OCI-LY7 (cell line): ENCODE data around the gene APOO. TPM values are rescaled to one million over a fixed set of nuclear protein-coding genes. Genes with fewer than 3 reads are reported as not detected.
A peak's percentile ranks its signal among the peaks of the same experiment; 100 is the strongest.

Experiments used
- BruUV-seq: library from RNA; stranded (reverse); fragments of 400-500 nt; replicated peaks from 2 replicates; lab custom pipeline; 2021; lab: Mats Ljungman, UMichigan
- CTCF ChIA-PET: fragments of 300-600 bp; sonication (Branson Sonifier 250); formaldehyde crosslinking; loops from one replicate; lab custom pipeline; 2022; ENCODE audit warnings: antibody characterized with exemption; ENCODE audit not compliant: unreplicated experiment; lab: Charles Lee
- POLR2A ChIA-PET: fragments of 300-600 bp; sonication (Branson Sonifier 250); formaldehyde crosslinking; loops from one replicate; lab custom pipeline; 2022; ENCODE audit warnings: antibody characterized with exemption; lab: Charles Lee
- DNase-seq: peaks from one replicate; pipeline ENCODE4 v3.0.0-alpha.2; 2015; ENCODE audit warnings: low spot score
- H2AFZ ChIP-seq: fragments of 200-600 bp; sonication (generic), shearing (Covaris generic); 2 replicates; pipeline ENCODE4 v1.6.1; 2014; ENCODE audit warnings: mild to moderate bottlenecking, antibody characterized with exemption, low read length, moderate library complexity
- H3K27ac ChIP-seq: fragments of 200-600 bp; sonication (generic); 2 replicates; pipeline ENCODE4 v1.5.1; 2014; ENCODE audit warnings: mixed run types, low read depth, mild to moderate bottlenecking, moderate library complexity, low read length, inconsistent platforms; ENCODE audit not compliant: poor library complexity, severe bottlenecking
- H3K36me3 ChIP-seq: fragments of 200-600 bp; sonication (generic); 2 replicates; pipeline ENCODE4 v1.6.1; 2014; ENCODE audit warnings: mild to moderate bottlenecking, antibody characterized with exemption, low read length, moderate library complexity, mixed read lengths; ENCODE audit not compliant: insufficient read depth
- H3K4me1 ChIP-seq: fragments of 200-600 bp; sonication (generic); 2 replicates; pipeline ENCODE4 v1.5.1; 2014; ENCODE audit warnings: mild to moderate bottlenecking, low read length; ENCODE audit not compliant: insufficient read depth, poor library complexity, severe bottlenecking
- H3K4me2 ChIP-seq: fragments of 200-600 bp; sonication (generic); 2 replicates; pipeline ENCODE4 v1.6.1; 2014; ENCODE audit warnings: mild to moderate bottlenecking, low read length
- H3K4me3 ChIP-seq: fragments of 200-600 bp; sonication (generic); 2 replicates; pipeline ENCODE4 v1.5.1; 2014; ENCODE audit warnings: mild to moderate bottlenecking, low read depth, low read length; ENCODE audit not compliant: poor library complexity, severe bottlenecking
- H3K79me2 ChIP-seq: fragments of 200-600 bp; sonication (generic); 2 replicates; pipeline ENCODE4 v1.6.1; 2016; ENCODE audit warnings: low read depth, mild to moderate bottlenecking, low read length, moderate library complexity, mixed read lengths; ENCODE audit not compliant: insufficient read depth
- H3K9me2 ChIP-seq: fragments of 200-600 bp; sonication (generic); 2 replicates; pipeline ENCODE4 v1.6.1; 2016; ENCODE audit warnings: mild to moderate bottlenecking, low read length, mixed read lengths; ENCODE audit not compliant: insufficient read depth
- H3K9me3 ChIP-seq: fragments of 200-600 bp; sonication (generic); 2 replicates; pipeline ENCODE4 v1.6.1; 2014; ENCODE audit warnings: mild to moderate bottlenecking, mixed run types, low read length, mixed read lengths
- H4K20me1 ChIP-seq: fragments of 200-600 bp; sonication (generic); 2 replicates; pipeline ENCODE4 v1.6.1; 2014; ENCODE audit warnings: mild to moderate bottlenecking, antibody characterized with exemption, low read length, moderate library complexity, mixed read lengths; ENCODE audit not compliant: insufficient read depth
- CTCF ChIP-seq: fragments of 200-600 bp; sonication (generic); conservative IDR thresholded peaks from 2 replicates; pipeline ENCODE4 v1.5.1; 2014; ENCODE audit warnings: mild to moderate bottlenecking, antibody characterized with exemption, low read length, moderate library complexity, mixed read lengths
- EZH2phosphoT487 ChIP-seq: fragments of 200-600 bp; sonication (generic); IDR thresholded peaks from 2 replicates; pipeline ENCODE4 v1.6.1; 2018; ENCODE audit warnings: low read depth, borderline replicate concordance, mild to moderate bottlenecking, mixed run types, antibody characterized with exemption, low read length, moderate library complexity, mixed read lengths
- intact Hi-C: fragments of 100-400 bp; cut with micrococcal nuclease; formaldehyde crosslinking; loops from one replicate; pipeline ENCODE4 v1.10.0; 2022; ENCODE audit not compliant: unreplicated experiment
- total RNA-seq, 2 experiments: library from RNA; depleted of rRNA in 1 of 2; stranded (reverse); fragments of >200 nt in 1 of 2; shearing (Covaris generic) in 1 of 2; gene quantifications; 2 replicates each; pipeline ENCODE4 v1.2.3, GENCODE V29; 2014 to 2022

Gene APOO
- total RNA-seq, 2 experiments from 2014 or later, result 17.5 to 18.1 TPM

GRCh38 chrX:23930894-23931604 is 23.3 kb upstream of the APOO start:
- CTCF ChIA-PET, result no interaction called here
- POLR2A ChIA-PET, result no interaction called here
- Histone ChIP-seq H4K20me1 (no peaks in the 10 kb centered on the region), H3K27ac (no peak overlapping the region), H3K4me1 (peaks cover 8% of the 10 kb centered on the region), H3K79me2 (no peaks in the 10 kb centered on the region), H3K4me3 (no peak overlapping the region), H3K36me3 (no peaks in the 10 kb centered on the region), H2AFZ (0 out of 2 replicates have a peak overlapping the region, but pooled peaks have one; percentile 25), H3K9me2 (no peaks in the 10 kb centered on the region), H3K4me2 (0 out of 2 replicates have a peak overlapping the region, but pooled peaks have one; percentile 33), H3K9me3 (no peaks in the 10 kb centered on the region)
- TF ChIP-seq CTCF, result no peak
- TF ChIP-seq EZH2phosphoT487, result no peak
- DNase-seq, result no peak
- intact Hi-C loops, result no loop called here
- BruUV-seq, result no TSS peak

- no TSS peak for BruUV-seq
- peaks cover 3% of the 10 kb centered on the region for H3K4me1 ChIP-seq
- H3K79me2 ChIP-seq, result no peaks in the 10 kb centered on the region
- H3K4me3 ChIP-seq, result no peak overlapping the region
- no peaks in the 10 kb centered on the region for H3K9me3 ChIP-seq
- H2AFZ ChIP-seq, result no peak overlapping the region
- no peaks in the 10 kb centered on the region for H3K9me2 ChIP-seq
- ChIA-PET CTCF (no interaction called here), POLR2A (no interaction called here)
- TF ChIP-seq EZH2phosphoT487 (no peak), CTCF (no peak)
- DNase-seq, result no peak
- H3K27ac ChIP-seq, result no peak overlapping the region
- H3K36me3 ChIP-seq, result no peaks in the 10 kb centered on the region
- intact Hi-C loops, result no loop called here
- no peak overlapping the region for H3K4me2 ChIP-seq
- no peaks in the 10 kb centered on the region for H4K20me1 ChIP-seq
These were observed 18.3 kb upstream of the APOO start for GRCh38 chrX:23926015-23926414.

GRCh38 chrX:23919706-23920320 is 12.1 kb upstream of the APOO start:
- POLR2A ChIA-PET, result no interaction called here
- TF ChIP-seq CTCF, result 0 out of 2 replicates have a peak, but pooled peaks have one; percentile 28
- no peak for TF ChIP-seq EZH2phosphoT487
- Histone ChIP-seq H3K4me2 (no peak overlapping the region), H3K9me2 (no peaks in the 10 kb centered on the region), H3K4me1 (no peaks in the 10 kb centered on the region), H2AFZ (no peak overlapping the region), H3K27ac (no peak overlapping the region), H3K79me2 (no peaks in the 10 kb centered on the region), H3K9me3 (no peaks in the 10 kb centered on the region), H3K36me3 (no peaks in the 10 kb centered on the region), H3K4me3 (no peak overlapping the region), H4K20me1 (no peaks in the 10 kb centered on the region)
- no TSS peak for BruUV-seq
- DNase-seq, result no peak
- intact Hi-C loops, result no loop called here
- CTCF ChIA-PET, result no interaction called here
